Ovary (tissue), 9 donors: ENCODE results near the gene PLPPR4. TPM values are rescaled to one million over a fixed set of nuclear protein-coding genes. Genes with fewer than 3 reads are reported as not detected.

Source experiments
- DNase-seq, 5 donors: peaks; one replicate each; pipeline ENCODE4 v3.0.0-alpha.2; 2019 to 2020
- H3K27ac ChIP-seq, 2 donors: fragments of 200-600 bp; one replicate each; pipeline versions ENCODE4 v1.5.1 to v1.8.0; 2019 to 2022
- H3K27me3 ChIP-seq: fragments of 200-600 bp; one replicate; pipeline ENCODE4 v1.8.0; 2022
- H3K36me3 ChIP-seq: fragments of 200-600 bp; sonication (generic); one replicate; pipeline ENCODE4 v1.5.1; 2019
- H3K4me1 ChIP-seq: one replicate; pipeline ENCODE4 v1.8.1; 2013; ENCODE audit warnings: mild to moderate bottlenecking, moderate library complexity; ENCODE audit not compliant: insufficient read depth
- H3K4me3 ChIP-seq: fragments of 200-600 bp; sonication (generic); one replicate; pipeline ENCODE4 v1.5.1; 2017
- H3K9me3 ChIP-seq, 2 donors: fragments of 200-600 bp in 1 of 2; sonication (generic) in 1 of 2; one replicate each; pipeline versions ENCODE4 v1.5.1 to v1.8.1; 2013 to 2019; ENCODE audit warnings: mild to moderate bottlenecking in 1 of 2, moderate library complexity in 1 of 2
- EP300 ChIP-seq: sonication (generic); formaldehyde crosslinking; IDR thresholded peaks from one replicate; pipeline ENCODE4 v1.6.1; 2017; ENCODE audit warnings: antibody characterized with exemption
- POLR2A ChIP-seq: fragments of 450-650 bp; IDR thresholded peaks from one replicate; pipeline ENCODE4 v1.6.1; 2017; ENCODE audit warnings: antibody characterized with exemption, mild to moderate bottlenecking, moderate library complexity
- WGBS, 3 donors: extraction: QIAGEN DNeasy Blood & Tissue Kit in 1 of 3; methylation state at CpG; one replicate each; pipeline versions ENCODE4 v1.1.5 to v1.1.7; 2013 to 2017; 5-methylcytosine and 5-hydroxymethylcytosine counted together
- intact Hi-C, 4 donors: fragments of 100-400 bp; cut with DNase I; formaldehyde crosslinking; loops; one replicate each; pipeline versions ENCODE4 v1.11.0 to v1.15.1; 2022 to 2023
- polyA plus RNA-seq, 2 donors: library from polyadenylated mRNA; stranded (reverse); fragments of 200-250 nt in 1 of 2; fragments of 350-450 nt in 1 of 2; fragmentation: Illumina TruSeq in 1 of 2; extraction: RNeasy Lipid Tissue Mini Kit (QIAGEN cat#74804) in 1 of 2; gene quantifications; one replicate each; pipeline ENCODE4 v1.2.3, GENCODE V29; 2013 to 2014
- total RNA-seq, 7 donors: library from RNA; depleted of rRNA in 2 of 7; stranded (reverse); fragments of >200 nt in 2 of 7; fragmentation: NEBNext Ultra II Directional in 3 of 7; extraction: Animal tissue kit (Norgen Biotek cat#: 25700) in 3 of 7; gene quantifications; one replicate each; pipeline versions ENCODE4 v1.1.0 to v1.2.4, GENCODE V29; 2016 to 2023
- TF ChIP-seq, protein P1 (sequence below), 3 donors: fragments of 450-650 bp in 2 of 3; fragments of 200-600 bp in 1 of 3; IDR thresholded peaks; one replicate each; pipeline versions ENCODE4 v1.5.1 to v1.8.0; 2016 to 2022; ENCODE audit warnings: antibody characterized with exemption in 3 of 3, mild to moderate bottlenecking in 1 of 3
- donor health status: DM: no; HTN: no; CAD: no; lungs with moderate emphysema.
- donor health status: DM: no; HTN: no; CAD: no.
- donor health status: Bipolar disorder and iron deficiency.
- donor health status: DM: yes; HTN: yes; CAD: no.
- donor health status: DM: no; HTN: no; CAD: no.
- donor health status: DM: yes; HTN: yes; CAD: no.

The PLPPR4 gene
- total and polyA plus RNA-seq, 9 donors = 0.05 to 1.3 (median 0.22) TPM; not detected in 3

DNA sequence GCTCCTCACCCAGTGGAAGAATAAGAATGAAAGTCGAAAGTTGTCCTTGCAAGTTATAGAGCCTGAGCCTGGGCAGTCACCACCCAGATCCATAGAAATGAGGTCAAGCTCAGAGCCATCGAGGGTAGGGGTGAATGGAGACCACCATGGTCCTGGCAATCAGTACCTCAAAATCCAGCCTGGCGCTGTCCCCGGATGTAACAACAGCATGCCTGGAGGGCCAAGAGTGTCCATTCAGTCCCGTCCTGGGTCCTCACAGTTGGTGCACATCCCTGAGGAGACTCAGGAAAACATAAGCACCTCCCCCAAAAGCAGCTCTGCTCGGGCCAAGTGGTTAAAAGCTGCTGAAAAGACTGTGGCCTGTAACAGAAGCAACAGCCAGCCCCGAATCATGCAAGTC, 41.8 kb downstream of the PLPPR4 start:
- Histone ChIP-seq H3K4me1 (no peaks in the 10 kb centered on the region), H3K27me3 (no peaks in the 10 kb centered on the region), H3K4me3 (no peak overlapping the region), H3K27ac (no peak overlapping the region), H3K36me3 (no peaks in the 10 kb centered on the region), H3K9me3 (no peaks in the 10 kb centered on the region)
- TF ChIP-seq POLR2A (no peak), EP300 (no peak)
- TF ChIP-seq, protein P1, sequence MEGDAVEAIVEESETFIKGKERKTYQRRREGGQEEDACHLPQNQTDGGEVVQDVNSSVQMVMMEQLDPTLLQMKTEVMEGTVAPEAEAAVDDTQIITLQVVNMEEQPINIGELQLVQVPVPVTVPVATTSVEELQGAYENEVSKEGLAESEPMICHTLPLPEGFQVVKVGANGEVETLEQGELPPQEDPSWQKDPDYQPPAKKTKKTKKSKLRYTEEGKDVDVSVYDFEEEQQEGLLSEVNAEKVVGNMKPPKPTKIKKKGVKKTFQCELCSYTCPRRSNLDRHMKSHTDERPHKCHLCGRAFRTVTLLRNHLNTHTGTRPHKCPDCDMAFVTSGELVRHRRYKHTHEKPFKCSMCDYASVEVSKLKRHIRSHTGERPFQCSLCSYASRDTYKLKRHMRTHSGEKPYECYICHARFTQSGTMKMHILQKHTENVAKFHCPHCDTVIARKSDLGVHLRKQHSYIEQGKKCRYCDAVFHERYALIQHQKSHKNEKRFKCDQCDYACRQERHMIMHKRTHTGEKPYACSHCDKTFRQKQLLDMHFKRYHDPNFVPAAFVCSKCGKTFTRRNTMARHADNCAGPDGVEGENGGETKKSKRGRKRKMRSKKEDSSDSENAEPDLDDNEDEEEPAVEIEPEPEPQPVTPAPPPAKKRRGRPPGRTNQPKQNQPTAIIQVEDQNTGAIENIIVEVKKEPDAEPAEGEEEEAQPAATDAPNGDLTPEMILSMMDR (IDR thresholded peaks at IDR 0.05) = no peak
- intact Hi-C loops = no loop called here
- WGBS, 3 donors = 82 to 92% (median 89%) methylated on average over 7 of the region's 7 CpGs
- DNase-seq = peak in 1 of 5 donors; percentile 8

- intact Hi-C loops = no loop called here
- no peak overlapping the region for H3K4me3 ChIP-seq
- no peaks in the 10 kb centered on the region for H3K36me3 ChIP-seq
- no peak overlapping the region for H3K27ac ChIP-seq
- TF ChIP-seq EP300 (no peak), POLR2A (no peak)
- TF ChIP-seq, protein P1 (IDR thresholded peaks at IDR 0.05) = no peak
- no peak for DNase-seq
- no peaks in the 10 kb centered on the region for H3K9me3 ChIP-seq
- 89 to 91% (median 90%) methylated on average over 15 of the region's 15 CpGs for WGBS, 3 donors
- no peaks in the 10 kb centered on the region for H3K4me1 ChIP-seq
- no peaks in the 10 kb centered on the region for H3K27me3 ChIP-seq
Observed at GRCh38 chr1:99306644-99307043, 42.4 kb downstream of the PLPPR4 start.

- WGBS, 3 donors = 93 to 97% (median 94%) methylated on average over 1 of the region's 1 CpG
- intact Hi-C loops = no loop called here
- H3K4me1 ChIP-seq = no peaks in the 10 kb centered on the region
- TF ChIP-seq POLR2A = no peak
- TF ChIP-seq, protein P1 (IDR thresholded peaks at IDR 0.05) = no peak
- TF ChIP-seq EP300 = no peak
- no peaks in the 10 kb centered on the region for H3K9me3 ChIP-seq
- no peaks in the 10 kb centered on the region for H3K36me3 ChIP-seq
- H3K4me3 ChIP-seq = no peak overlapping the region
- H3K27ac ChIP-seq = no peak overlapping the region
- no peak for DNase-seq
- H3K27me3 ChIP-seq = no peaks in the 10 kb centered on the region
Observed at GRCh38 chr1:99315305-99315704, 51.0 kb downstream of the PLPPR4 start.

DNA sequence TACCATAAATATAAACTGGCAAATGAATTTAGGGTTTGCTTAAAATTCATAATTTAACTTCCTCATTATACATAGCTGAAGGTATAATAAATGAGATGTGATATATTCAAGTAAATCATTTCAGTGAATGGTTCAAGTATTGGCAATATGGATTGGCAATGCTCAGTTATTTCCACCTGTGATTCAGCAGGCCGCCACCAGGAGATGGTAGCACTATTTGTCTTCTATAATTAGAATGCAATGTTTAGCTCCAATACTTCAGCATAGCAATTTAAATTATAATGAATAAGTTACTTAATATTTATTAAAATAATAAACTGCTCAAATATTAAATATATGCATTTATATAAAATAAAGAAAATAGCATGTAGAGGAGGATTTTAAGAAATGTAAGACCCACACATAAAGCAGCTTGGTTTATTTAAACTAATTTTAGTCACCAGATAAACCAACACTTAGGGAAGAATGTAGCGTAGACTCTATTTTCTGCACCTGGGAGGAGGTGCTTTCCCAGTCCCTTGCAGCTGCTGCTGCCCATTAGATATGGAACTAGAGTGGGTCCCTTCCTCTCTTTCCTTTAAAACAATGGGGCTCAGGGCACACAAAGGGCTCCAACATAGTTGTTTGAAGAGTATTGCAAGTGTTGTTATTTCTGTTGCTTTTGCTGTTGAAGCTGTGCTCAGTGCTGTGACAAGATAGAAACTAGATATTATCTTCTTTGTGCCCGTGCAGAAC, 62.1 kb downstream of the PLPPR4 start:
- no peaks in the 10 kb centered on the region for H3K4me1 ChIP-seq
- 86 to 95% (median 87%) methylated on average over 3 of the region's 3 CpGs for WGBS, 3 donors
- H3K9me3 ChIP-seq = no peaks in the 10 kb centered on the region
- H3K4me3 ChIP-seq = no peak overlapping the region
- intact Hi-C loops = no loop called here
- H3K27ac ChIP-seq = no peak overlapping the region
- DNase-seq = no peak
- TF ChIP-seq EP300 (no peak), POLR2A (no peak)
- TF ChIP-seq, protein P1 (IDR thresholded peaks at IDR 0.05) = no peak
- H3K27me3 ChIP-seq = no peaks in the 10 kb centered on the region
- no peaks in the 10 kb centered on the region for H3K36me3 ChIP-seq
